ENCODE measurements around the gene R3HDM2.
"Not testable (repeated sequence)": the region's sequence is repeated elsewhere in the genome, so short reads cannot be mapped to it uniquely, and the experiment has no call there.

The R3HDM2 gene

DNA sequence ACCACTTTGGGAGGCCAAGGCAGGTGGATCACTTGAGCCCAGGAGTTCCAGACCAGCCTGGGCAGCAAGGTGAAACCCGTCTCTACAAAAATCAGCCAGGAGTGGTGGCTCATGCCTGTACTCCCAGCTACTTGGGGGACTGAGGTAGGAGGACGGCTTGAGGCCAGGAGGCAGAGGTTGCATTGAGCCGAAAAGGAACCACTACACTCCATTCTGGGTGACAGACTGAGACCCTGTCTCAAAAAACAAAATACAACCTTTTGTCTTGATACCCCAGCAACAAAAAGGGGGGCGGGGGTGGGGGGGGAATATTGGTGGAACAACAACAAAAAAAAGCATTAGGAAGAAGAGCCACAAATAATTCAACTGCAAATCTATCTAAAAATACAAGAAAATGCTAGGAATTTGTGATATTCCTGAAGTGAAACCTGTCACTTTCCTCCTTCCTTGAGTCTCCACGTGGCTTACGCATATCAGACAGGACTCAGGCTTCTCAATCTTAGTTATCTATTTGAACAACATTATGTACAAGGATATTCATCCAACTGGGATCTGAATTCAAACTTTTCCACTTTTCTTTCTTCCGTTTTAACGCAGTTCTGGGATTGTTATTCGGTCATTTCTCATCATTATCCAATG is 1.3 kb downstream of the R3HDM2 start:
- H2BK12ac ChIP-seq (ENCODE audit: low read length in 2 of 2) = no peak overlapping the region
- peaks cover 3 to 6% of the 10 kb centered on the region in 2 experiments for H3K36me3 ChIP-seq (ENCODE audit: control insufficient read depth in 1 of 2, insufficient read depth in 2 of 2, low read depth in 1 of 2, low read length in 2 of 2)
- H3K4me2 ChIP-seq (ENCODE audit: low read length, poor library complexity, severe bottlenecking) = peak overlapping the region; percentile 81
- peak overlapping the region in 1 of 2 experiments; percentile 54 for H3K18ac ChIP-seq (ENCODE audit: low read depth in 1 of 2, low read length in 2 of 2)
- no peak overlapping the region for H2BK5ac ChIP-seq (ENCODE audit: low read depth, low read length, poor library complexity, severe bottlenecking)
- H2AFZ ChIP-seq (ENCODE audit: low read depth, low read length) = no peak overlapping the region
- H3K4ac ChIP-seq (ENCODE audit: low read depth in 1 of 2, low read length in 2 of 2) = no peak overlapping the region
- no peaks in the 10 kb centered on the region for H3K27me3 ChIP-seq (ENCODE audit: control insufficient read depth in 1 of 2, insufficient read depth in 1 of 2, low read length in 2 of 2)
- no peak overlapping the region for H3K14ac ChIP-seq (ENCODE audit: low read length in 2 of 2)
- H3K4me3 ChIP-seq (ENCODE audit: insufficient read depth in 1 of 2, low read depth in 1 of 2, low read length in 2 of 2) = peak overlapping the region in 1 of 2 experiments; percentile 88
- no peak for DNase-seq
- no peak overlapping the region for H2BK120ac ChIP-seq (ENCODE audit: low read depth, low read length)
- no peak overlapping the region for H2BK15ac ChIP-seq (ENCODE audit: low read depth, poor library complexity, severe bottlenecking)
- H2AK5ac ChIP-seq (ENCODE audit: low read length, severe bottlenecking) = no peak overlapping the region
- no peaks in the 10 kb centered on the region for H3K9me3 ChIP-seq (ENCODE audit: control insufficient read depth, low read length)
- 54% methylated on average over 7 of the region's 9 CpGs for WGBS
- H3K23ac ChIP-seq (ENCODE audit: low read length in 2 of 2) = no peak overlapping the region
- peak overlapping the region; percentile 92 for H3K9ac ChIP-seq (ENCODE audit: low read length)
- H3K4me1 ChIP-seq (ENCODE audit: control insufficient read depth, insufficient read depth, low read depth, low read length) = peaks cover 4% of the 10 kb centered on the region
- H4K91ac ChIP-seq (ENCODE audit: low read length) = no peak overlapping the region
- H3K79me1 ChIP-seq (replicated peaks; ENCODE audit: low read length, poor library complexity, severe bottlenecking) = peaks cover 8% of the 10 kb centered on the region
- peak overlapping the region; percentile 78 for H3K27ac ChIP-seq (ENCODE audit: low read length, poor library complexity, severe bottlenecking)
- H4K8ac ChIP-seq (ENCODE audit: low read length) = no peak overlapping the region

- H3K4me1 ChIP-seq (ENCODE audit: control insufficient read depth, insufficient read depth, low read depth, low read length) = peaks cover 4% of the 10 kb centered on the region
- no peak for DNase-seq
- H3K4me3 ChIP-seq (ENCODE audit: insufficient read depth in 1 of 2, low read depth in 1 of 2, low read length in 2 of 2) = peak overlapping the region in 1 of 2 experiments; percentile 88
- no peak overlapping the region for H3K4ac ChIP-seq (ENCODE audit: low read depth in 1 of 2, low read length in 2 of 2)
- peak overlapping the region; percentile 92 for H3K9ac ChIP-seq (ENCODE audit: low read length)
- no peak overlapping the region for H4K91ac ChIP-seq (ENCODE audit: low read length)
- no peak overlapping the region for H2BK12ac ChIP-seq (ENCODE audit: low read length in 2 of 2)
- H2AFZ ChIP-seq (ENCODE audit: low read depth, low read length) = no peak overlapping the region
- H3K9me3 ChIP-seq (ENCODE audit: control insufficient read depth, low read length) = no peaks in the 10 kb centered on the region
- H3K18ac ChIP-seq (ENCODE audit: low read depth in 1 of 2, low read length in 2 of 2) = no peak overlapping the region
- H2AK5ac ChIP-seq (ENCODE audit: low read length, severe bottlenecking) = no peak overlapping the region
- H3K27ac ChIP-seq (ENCODE audit: low read length, poor library complexity, severe bottlenecking) = no peak overlapping the region
- no peak overlapping the region for H2BK5ac ChIP-seq (ENCODE audit: low read depth, low read length, poor library complexity, severe bottlenecking)
- no peak overlapping the region for H3K14ac ChIP-seq (ENCODE audit: low read length in 2 of 2)
- H3K79me1 ChIP-seq (replicated peaks; ENCODE audit: low read length, poor library complexity, severe bottlenecking) = peaks cover 14% of the 10 kb centered on the region
- H4K8ac ChIP-seq (ENCODE audit: low read length) = no peak overlapping the region
- no peaks in the 10 kb centered on the region for H3K27me3 ChIP-seq (ENCODE audit: control insufficient read depth in 1 of 2, insufficient read depth in 1 of 2, low read length in 2 of 2)
- H2BK15ac ChIP-seq (ENCODE audit: low read depth, poor library complexity, severe bottlenecking) = no peak overlapping the region
- H3K23ac ChIP-seq (ENCODE audit: low read length in 2 of 2) = no peak overlapping the region
- H3K36me3 ChIP-seq (ENCODE audit: control insufficient read depth in 1 of 2, insufficient read depth in 2 of 2, low read depth in 1 of 2, low read length in 2 of 2) = peaks cover 6 to 10% of the 10 kb centered on the region in 2 experiments
- H3K4me2 ChIP-seq (ENCODE audit: low read length, poor library complexity, severe bottlenecking) = no peak overlapping the region
- no peak overlapping the region for H2BK120ac ChIP-seq (ENCODE audit: low read depth, low read length)
- WGBS = 89% methylated on average over 6 of the region's 6 CpGs
These were observed 1.9 kb downstream of the R3HDM2 start for GRCh38 chr12:57428965-57429364.

DNA sequence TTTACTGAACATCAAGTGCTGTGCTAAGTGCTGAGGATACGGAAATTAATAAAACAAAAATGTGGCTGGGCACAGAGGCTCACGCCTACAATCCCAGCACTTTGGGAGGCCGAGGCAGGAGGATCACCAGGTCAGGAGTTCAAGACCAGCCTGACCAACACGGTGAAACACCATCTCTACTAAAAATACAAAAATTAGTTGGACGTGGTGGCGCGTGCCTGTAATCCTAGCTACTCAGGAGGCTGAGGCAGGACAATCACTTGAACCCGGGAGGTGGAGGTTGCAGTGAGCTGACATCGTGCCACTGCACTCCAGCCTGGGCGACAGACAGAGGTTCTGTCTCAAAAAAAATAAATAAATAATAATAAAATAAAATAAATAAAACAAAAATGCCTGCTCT is 3.9 kb downstream of the R3HDM2 start:
- H2BK12ac ChIP-seq (ENCODE audit: low read length in 2 of 2); H2AK5ac ChIP-seq (ENCODE audit: low read length, severe bottlenecking); H2BK15ac ChIP-seq (ENCODE audit: low read depth, poor library complexity, severe bottlenecking); H3K27ac ChIP-seq (ENCODE audit: low read length, poor library complexity, severe bottlenecking); H3K18ac ChIP-seq (ENCODE audit: low read depth in 1 of 2, low read length in 2 of 2); H3K4me3 ChIP-seq (ENCODE audit: insufficient read depth in 1 of 2, low read depth in 1 of 2, low read length in 2 of 2); H2BK5ac ChIP-seq (ENCODE audit: low read depth, low read length, poor library complexity, severe bottlenecking); H2AFZ ChIP-seq (ENCODE audit: low read depth, low read length); H3K23ac ChIP-seq (ENCODE audit: low read length in 2 of 2); H3K4me1 ChIP-seq (ENCODE audit: control insufficient read depth, insufficient read depth, low read depth, low read length); H3K9ac ChIP-seq (ENCODE audit: low read length); H4K8ac ChIP-seq (ENCODE audit: low read length); H2BK120ac ChIP-seq (ENCODE audit: low read depth, low read length); H3K27me3 ChIP-seq (ENCODE audit: control insufficient read depth in 1 of 2, insufficient read depth in 1 of 2, low read length in 2 of 2); H4K91ac ChIP-seq (ENCODE audit: low read length); DNase-seq; H3K9me3 ChIP-seq (ENCODE audit: control insufficient read depth, low read length); H3K14ac ChIP-seq (ENCODE audit: low read length in 2 of 2); H3K4ac ChIP-seq (ENCODE audit: low read depth in 1 of 2, low read length in 2 of 2); H3K4me2 ChIP-seq (ENCODE audit: low read length, poor library complexity, severe bottlenecking): not testable (repeated sequence)
- WGBS = 94% methylated on average over 8 of the region's 10 CpGs
- Histone ChIP-seq H3K36me3 (ENCODE audit: control insufficient read depth in 1 of 2, insufficient read depth in 2 of 2, low read depth in 1 of 2, low read length in 2 of 2) (peaks cover 12 to 18% of the 10 kb centered on the region in 2 experiments), H3K79me1 (replicated peaks; ENCODE audit: low read length, poor library complexity, severe bottlenecking) (peaks cover 24% of the 10 kb centered on the region)

GRCh38 chr12:57420482-57420881 is 10.4 kb downstream of the R3HDM2 start:
- Histone ChIP-seq H2BK120ac (ENCODE audit: low read depth, low read length) (no peak overlapping the region), H2BK5ac (ENCODE audit: low read depth, low read length, poor library complexity, severe bottlenecking) (no peak overlapping the region), H3K9me3 (ENCODE audit: control insufficient read depth, low read length) (no peaks in the 10 kb centered on the region), H4K8ac (ENCODE audit: low read length) (no peak overlapping the region), H2BK15ac (ENCODE audit: low read depth, poor library complexity, severe bottlenecking) (no peak overlapping the region), H3K18ac (ENCODE audit: low read depth in 1 of 2, low read length in 2 of 2) (no peak overlapping the region), H3K79me1 (replicated peaks; ENCODE audit: low read length, poor library complexity, severe bottlenecking) (peaks cover 39% of the 10 kb centered on the region), H4K91ac (ENCODE audit: low read length) (no peak overlapping the region), H3K27me3 (ENCODE audit: control insufficient read depth in 1 of 2, insufficient read depth in 1 of 2, low read length in 2 of 2) (no peaks in the 10 kb centered on the region), H3K36me3 (ENCODE audit: control insufficient read depth in 1 of 2, insufficient read depth in 2 of 2, low read depth in 1 of 2, low read length in 2 of 2) (peaks cover 16 to 34% of the 10 kb centered on the region in 2 experiments), H2BK12ac (ENCODE audit: low read length in 2 of 2) (no peak overlapping the region), H3K4me1 (ENCODE audit: control insufficient read depth, insufficient read depth, low read depth, low read length) (no peaks in the 10 kb centered on the region), H3K27ac (ENCODE audit: low read length, poor library complexity, severe bottlenecking) (no peak overlapping the region), H3K4me3 (ENCODE audit: insufficient read depth in 1 of 2, low read depth in 1 of 2, low read length in 2 of 2) (no peak overlapping the region), H3K9ac (ENCODE audit: low read length) (no peak overlapping the region), H2AFZ (ENCODE audit: low read depth, low read length) (no peak overlapping the region), H3K23ac (ENCODE audit: low read length in 2 of 2) (no peak overlapping the region), H2AK5ac (ENCODE audit: low read length, severe bottlenecking) (no peak overlapping the region), H3K4me2 (ENCODE audit: low read length, poor library complexity, severe bottlenecking) (no peak overlapping the region), H3K4ac (ENCODE audit: low read depth in 1 of 2, low read length in 2 of 2) (no peak overlapping the region), H3K14ac (ENCODE audit: low read length in 2 of 2) (no peak overlapping the region)
- WGBS = 97% methylated on average over 5 of the region's 5 CpGs
- no peak for DNase-seq

All from mesenchymal stem cell (in vitro differentiated cells and primary cell).